Posterior vena cava (tissue), 2 donors: ENCODE data around the gene FRMD7. TPM values are rescaled to one million over a fixed set of nuclear protein-coding genes. Genes with fewer than 3 reads are reported as not detected.
"Not testable (repeated sequence)": the region's sequence is repeated elsewhere in the genome, so short reads cannot be mapped to it uniquely, and the experiment has no call there.

Experiments
- DNase-seq: peaks from one replicate; pipeline ENCODE4 v3.0.0-alpha.2; 2020; ENCODE audit warnings: low spot score
- intact Hi-C, 2 donors: fragments of 100-400 bp; cut with DNase I; formaldehyde crosslinking; loops; one replicate each; pipeline versions ENCODE4 v1.14.1 to v1.14.2; 2022 to 2023
- total RNA-seq, 2 donors: library from RNA; stranded (reverse); fragmentation: NEBNext Ultra II Directional; extraction: Animal tissue kit (Norgen Biotek cat#: 25700); gene quantifications; one replicate each; pipeline ENCODE4 v1.2.1, GENCODE V29; 2021
- donor health status: DM: yes; HTN: yes; CAD: no.
- donor health status: DM: yes; HTN: yes; CAD: no.

Gene FRMD7
- total RNA-seq, 2 donors from 2014 or later: 0.19 to 0.69 TPM

- not testable (repeated sequence) for DNase-seq
- intact Hi-C loops: loop anchor here in 1 of 2 donors (10.0 kb wide), 1 partner anchor 116 kb away; the partner anchor contains the start of gene RAP2C
Measured at GRCh38 chrX:132098704-132099103, 29.1 kb downstream of the FRMD7 start.

- intact Hi-C loops: loop anchor here in 1 of 2 donors (10.0 kb wide), 1 partner anchor 121 kb away; the partner anchor contains the start of gene RAP2C
- no peak for DNase-seq
Measured at GRCh38 chrX:132094164-132094563, 33.7 kb downstream of the FRMD7 start.

- intact Hi-C loops: loop anchor here in 1 of 2 donors (10.0 kb wide), 1 partner anchor 121 kb away; the partner anchor contains the start of gene RAP2C
- DNase-seq: no peak
Measured at GRCh38 chrX:132093239-132093860, 34.5 kb downstream of the FRMD7 start.

- intact Hi-C loops: loop anchor here in 1 of 2 donors (10.0 kb wide), 1 partner anchor 122 kb away; the partner anchor contains the start of gene RAP2C
- no peak for DNase-seq
Measured at GRCh38 chrX:132092439-132093065, 35.3 kb downstream of the FRMD7 start.

- no peak for DNase-seq
- intact Hi-C loops: loop anchor here in 1 of 2 donors (10.0 kb wide), 1 partner anchor 124 kb away; the partner anchor contains the start of gene RAP2C
Measured at GRCh38 chrX:132090403-132091159, 37.2 kb downstream of the FRMD7 start.

GRCh38 chrX:132088864-132089263 is 39.0 kb downstream of the FRMD7 start:
- no peak for DNase-seq
- intact Hi-C loops: no loop called here

GRCh38 chrX:132086672-132087071 is 41.1 kb downstream of the FRMD7 start:
- DNase-seq: no peak
- intact Hi-C loops: no loop called here

- DNase-seq: no peak
- intact Hi-C loops: no loop called here
Measured at GRCh38 chrX:132085786-132086185, 42.0 kb downstream of the FRMD7 start.

GRCh38 chrX:132077912-132078311 is 49.9 kb downstream of the FRMD7 start:
- intact Hi-C loops: no loop called here
- DNase-seq: no peak

- no peak for DNase-seq
- intact Hi-C loops: no loop called here
Measured at GRCh38 chrX:132077414-132077813, 50.4 kb downstream of the FRMD7 start.

- intact Hi-C loops: no loop called here
- DNase-seq: no peak
Measured at GRCh38 chrX:132071254-132071653, 56.6 kb downstream of the FRMD7 start.

GRCh38 chrX:132068405-132068804 is 59.4 kb downstream of the FRMD7 start:
- intact Hi-C loops: no loop called here
- DNase-seq: no peak

GRCh38 chrX:132063862-132064261 is 64.0 kb downstream of the FRMD7 start:
- no peak for DNase-seq
- intact Hi-C loops: no loop called here

GRCh38 chrX:132063334-132063733 is 64.5 kb downstream of the FRMD7 start:
- intact Hi-C loops: no loop called here
- no peak for DNase-seq

GRCh38 chrX:132059973-132060540 is 67.8 kb downstream of the FRMD7 start:
- no peak for DNase-seq
- intact Hi-C loops: no loop called here

- intact Hi-C loops: no loop called here
- no peak for DNase-seq
Measured at GRCh38 chrX:132058975-132059374, 68.8 kb downstream of the FRMD7 start.

GRCh38 chrX:132058050-132058449 is 69.8 kb downstream of the FRMD7 start:
- intact Hi-C loops: no loop called here
- DNase-seq: no peak

GRCh38 chrX:132051778-132052177 is 76.0 kb downstream of the FRMD7 start:
- intact Hi-C loops, DNase-seq: not testable (repeated sequence)

GRCh38 chrX:132046533-132046932 is 81.3 kb downstream of the FRMD7 start:
- DNase-seq: no peak
- intact Hi-C loops: no loop called here

- intact Hi-C loops: no loop called here
- no peak for DNase-seq
Measured at GRCh38 chrX:132045456-132045855, 82.4 kb downstream of the FRMD7 start.
